KMS-11 (cell line): ENCODE measurements around the gene TEX52.

Experiments
- H2AFZ ChIP-seq: fragments of 200-600 bp; sonication (generic); 2 replicates; pipeline ENCODE4 v1.6.1; 2016; ENCODE audit warnings: antibody characterized with exemption, mixed run types, low read depth
- H3K27ac ChIP-seq: fragments of 200-600 bp; sonication (generic); 2 replicates; pipeline ENCODE4 v1.6.1; 2016; ENCODE audit warnings: mild to moderate bottlenecking, mixed run types
- H3K27me3 ChIP-seq: fragments of 200-600 bp; sonication (generic); 2 replicates; pipeline ENCODE4 v1.6.1; 2017; ENCODE audit warnings: mild to moderate bottlenecking, low read depth, mixed run types, moderate library complexity; ENCODE audit not compliant: insufficient read depth
- H3K36me3 ChIP-seq: fragments of 200-600 bp; sonication (generic); 2 replicates; pipeline ENCODE4 v1.6.1; 2017; ENCODE audit warnings: mild to moderate bottlenecking, mixed run types; ENCODE audit not compliant: insufficient read depth
- H3K4me1 ChIP-seq: fragments of 200-600 bp; sonication (generic); 2 replicates; pipeline ENCODE4 v1.6.1; 2016; ENCODE audit warnings: mild to moderate bottlenecking, low read depth, mixed run types; ENCODE audit not compliant: poor library complexity, severe bottlenecking
- H3K4me2 ChIP-seq: fragments of 200-600 bp; sonication (generic); 2 replicates; pipeline ENCODE4 v1.7.0; 2016; ENCODE audit warnings: mild to moderate bottlenecking, mixed run types
- H3K4me3 ChIP-seq: fragments of 200-600 bp; sonication (generic); IDR thresholded peaks from 2 replicates; pipeline ENCODE4 v1.6.1; 2017; ENCODE audit warnings: low read depth, low read length, mixed read lengths; ENCODE audit not compliant: insufficient read depth
- H3K79me2 ChIP-seq: fragments of 200-600 bp; sonication (generic); 2 replicates; pipeline ENCODE4 v1.6.1; 2016; ENCODE audit warnings: low read depth, mixed run types; ENCODE audit not compliant: insufficient read depth
- H3K9ac ChIP-seq: fragments of 200-600 bp; sonication (generic); 2 replicates; pipeline ENCODE4 v1.6.1; 2016; ENCODE audit warnings: mild to moderate bottlenecking, mixed run types
- H4K20me1 ChIP-seq: fragments of 200-600 bp; sonication (generic); 2 replicates; pipeline ENCODE4 v1.6.1; 2016; ENCODE audit warnings: mild to moderate bottlenecking, mixed run types; ENCODE audit not compliant: insufficient read depth
- CTCF ChIP-seq: fragments of 200-600 bp; sonication (generic); conservative IDR thresholded peaks from 2 replicates; pipeline ENCODE4 v1.6.1; 2017; ENCODE audit warnings: low read depth, mild to moderate bottlenecking, antibody characterized with exemption, low read length, moderate library complexity, mixed read lengths

The TEX52 gene

GRCh38 chr12:2801044-2801783, 55.6 kb downstream of the TEX52 start:
- Histone ChIP-seq H3K9ac (no peak overlapping the region), H2AFZ (no peak overlapping the region), H3K79me2 (peaks cover 24% of the 10 kb centered on the region), H3K27ac (no peak overlapping the region), H4K20me1 (peaks cover 17% of the 10 kb centered on the region), H3K4me2 (no peak overlapping the region), H3K4me1 (peaks cover 18% of the 10 kb centered on the region), H3K36me3 (peaks cover 20% of the 10 kb centered on the region; the same call in 1 of the 2 replicates), H3K27me3 (no peaks in the 10 kb centered on the region), H3K4me3 (no peak overlapping the region)
- no peak for TF ChIP-seq CTCF

GRCh38 chr12:2800046-2800570, 56.7 kb downstream of the TEX52 start:
- H3K4me1 ChIP-seq: peaks cover 18% of the 10 kb centered on the region
- H3K79me2 ChIP-seq: peaks cover 30% of the 10 kb centered on the region
- no peak overlapping the region for H3K4me2 ChIP-seq
- no peak overlapping the region for H3K9ac ChIP-seq
- no peak for TF ChIP-seq CTCF
- no peak overlapping the region for H3K27ac ChIP-seq
- no peaks in the 10 kb centered on the region for H3K27me3 ChIP-seq
- peaks cover 20% of the 10 kb centered on the region; the same call in 1 of the 2 replicates for H3K36me3 ChIP-seq
- no peak overlapping the region for H3K4me3 ChIP-seq
- peaks cover 21% of the 10 kb centered on the region for H4K20me1 ChIP-seq
- no peak overlapping the region for H2AFZ ChIP-seq
